Hepatocyte (in vitro differentiated cells): ENCODE measurements around the gene NUP85. TPM values are rescaled to one million over a fixed set of nuclear protein-coding genes. Genes with fewer than 3 reads are reported as not detected.
A peak's percentile ranks its signal among the peaks of the same experiment; 100 is the strongest.
"Not testable (repeated sequence)": the region's sequence is repeated elsewhere in the genome, so short reads cannot be mapped to it uniquely, and the experiment has no call there.

Experiments used
- DNase-seq: peaks from one replicate; pipeline ENCODE4 v3.0.0-alpha.2; 2016; ENCODE audit warnings: low spot score
- H2AFZ ChIP-seq: fragments of 200-600 bp; sonication (generic); 2 replicates; pipeline ENCODE4 v1.6.0; 2016; ENCODE audit warnings: antibody characterized with exemption, mild to moderate bottlenecking
- H3K27ac ChIP-seq: fragments of 200-600 bp; sonication (generic); 2 replicates; pipeline ENCODE4 v1.5.1; 2016; ENCODE audit warnings: mild to moderate bottlenecking
- H3K27me3 ChIP-seq: fragments of 200-600 bp; sonication (generic); 2 replicates; pipeline ENCODE4 v1.6.1; 2016
- H3K36me3 ChIP-seq: fragments of 200-600 bp; sonication (generic); replicated peaks from 2 replicates; pipeline ENCODE4 v1.5.1; 2016; ENCODE audit warnings: low read depth; ENCODE audit not compliant: insufficient read depth
- H3K4me1 ChIP-seq: fragments of 200-600 bp; sonication (generic); 2 replicates; pipeline ENCODE4 v1.5.1; 2016; ENCODE audit warnings: mild to moderate bottlenecking, moderate library complexity; ENCODE audit not compliant: insufficient read depth
- H3K4me2 ChIP-seq: fragments of 200-600 bp; sonication (generic); 2 replicates; pipeline ENCODE4 v1.6.0; 2016
- H3K4me3 ChIP-seq: fragments of 200-600 bp; sonication (generic); 2 replicates; pipeline ENCODE4 v1.5.1; 2016; ENCODE audit warnings: mild to moderate bottlenecking
- H3K79me2 ChIP-seq: fragments of 200-600 bp; sonication (generic); 2 replicates; pipeline ENCODE4 v1.6.0; 2017; ENCODE audit warnings: mild to moderate bottlenecking
- H3K9me2 ChIP-seq: fragments of 200-600 bp; sonication (generic); replicated peaks from 2 replicates; pipeline ENCODE4 v1.6.0; 2017; ENCODE audit warnings: mild to moderate bottlenecking; ENCODE audit not compliant: insufficient read depth
- H3K9me3 ChIP-seq: fragments of 200-600 bp; sonication (generic); 2 replicates; pipeline ENCODE4 v1.5.1; 2016; ENCODE audit warnings: low read depth, mild to moderate bottlenecking
- H4K20me1 ChIP-seq: fragments of 200-600 bp; sonication (generic); 2 replicates; pipeline ENCODE4 v1.6.0; 2016; ENCODE audit warnings: mild to moderate bottlenecking; ENCODE audit not compliant: insufficient read depth, poor library complexity, severe bottlenecking
- CTCF ChIP-seq: fragments of 200-600 bp; sonication (generic); IDR thresholded peaks from 2 replicates; pipeline ENCODE4 v1.5.1; 2016; ENCODE audit warnings: antibody characterized with exemption, mild to moderate bottlenecking; ENCODE audit not compliant: poor library complexity
- EZH2 ChIP-seq: fragments of 200-600 bp; sonication (generic); IDR thresholded peaks from 2 replicates; pipeline ENCODE4 v1.6.1; 2016; ENCODE audit warnings: antibody characterized with exemption, mild to moderate bottlenecking, borderline replicate concordance
- EZH2phosphoT487 ChIP-seq: fragments of 200-600 bp; sonication (generic); IDR thresholded peaks from one replicate; pipeline ENCODE4 v1.6.1; 2018; ENCODE audit warnings: antibody characterized with exemption, mild to moderate bottlenecking, low read depth, moderate library complexity; ENCODE audit not compliant: unreplicated experiment, severe bottlenecking
- WGBS: methylation state at CpG from one replicate; pipeline ENCODE4 v1.1.6; 2016; ENCODE audit warnings: low lambda C conversion rate; ENCODE audit errors: missing lambda C conversion rate; 5-methylcytosine and 5-hydroxymethylcytosine counted together
- polyA plus RNA-seq: library from polyadenylated mRNA; unstranded; fragments of >200 nt; fragmentation: Nextera tagmentation; extraction: Ambion mirVana; gene quantifications from 2 replicates; pipeline ENCODE4 v1.2.1, GENCODE V29; 2016
- total RNA-seq: library from RNA; depleted of rRNA; stranded (reverse); fragments of >200 nt; gene quantifications from 2 replicates; pipeline ENCODE4 v1.2.3, GENCODE V29; 2014

Gene NUP85
- total and polyA plus RNA-seq, 2 experiments from 2014 or later, result 28.6 to 45.5 TPM

GRCh38 chr17:75271955-75272847 is 66.7 kb downstream of the NUP85 start:
- Histone ChIP-seq H3K9me2 (no peaks in the 10 kb centered on the region), H3K9me3 (no peaks in the 10 kb centered on the region), H3K36me3 (no peaks in the 10 kb centered on the region), H4K20me1 (no peaks in the 10 kb centered on the region), H2AFZ (peak overlapping the region; percentile 100), H3K4me1 (peaks cover 7% of the 10 kb centered on the region), H3K27ac (no peak overlapping the region), H3K27me3 (no peaks in the 10 kb centered on the region), H3K4me3 (peak overlapping the region; percentile 88), H3K79me2 (no peaks in the 10 kb centered on the region), H3K4me2 (peak overlapping the region; percentile 100)
- WGBS, result 70% methylated on average over 24 of the region's 24 CpGs
- no peak for DNase-seq
- TF ChIP-seq EZH2phosphoT487, result no peak
- TF ChIP-seq EZH2, result no peak

- no peaks in the 10 kb centered on the region for H3K79me2 ChIP-seq
- no peak overlapping the region for H3K27ac ChIP-seq
- no peaks in the 10 kb centered on the region for H3K27me3 ChIP-seq
- DNase-seq, result no peak
- 92% methylated on average over 3 of the region's 3 CpGs for WGBS
- no peaks in the 10 kb centered on the region for H4K20me1 ChIP-seq
- TF ChIP-seq EZH2, result no peak
- no peak for TF ChIP-seq CTCF
- TF ChIP-seq EZH2phosphoT487, result no peak
- no peak overlapping the region for H3K4me3 ChIP-seq
- H2AFZ ChIP-seq, result no peak overlapping the region
- no peaks in the 10 kb centered on the region for H3K36me3 ChIP-seq
- no peaks in the 10 kb centered on the region for H3K9me3 ChIP-seq
- H3K4me1 ChIP-seq, result peaks cover 7% of the 10 kb centered on the region
- H3K4me2 ChIP-seq, result no peak overlapping the region
- no peaks in the 10 kb centered on the region for H3K9me2 ChIP-seq
Measured at GRCh38 chr17:75272848-75273184, 67.3 kb downstream of the NUP85 start.

GRCh38 chr17:75273977-75274708 is 68.7 kb downstream of the NUP85 start:
- Histone ChIP-seq H3K36me3 (no peaks in the 10 kb centered on the region), H3K9me3 (no peaks in the 10 kb centered on the region), H4K20me1 (no peaks in the 10 kb centered on the region), H3K79me2 (no peaks in the 10 kb centered on the region), H3K27ac (no peak overlapping the region), H3K9me2 (no peaks in the 10 kb centered on the region), H2AFZ (no peak overlapping the region), H3K4me1 (peaks cover 7% of the 10 kb centered on the region), H3K4me3 (no peak overlapping the region), H3K4me2 (no peak overlapping the region), H3K27me3 (no peaks in the 10 kb centered on the region)
- no peak for DNase-seq
- TF ChIP-seq EZH2phosphoT487 (no peak), CTCF (no peak), EZH2 (no peak)
- WGBS, result 84% methylated on average over 7 of the region's 7 CpGs

GRCh38 chr17:75277664-75278071 is 72.2 kb downstream of the NUP85 start:
- H3K9me3 ChIP-seq, result no peaks in the 10 kb centered on the region
- no peaks in the 10 kb centered on the region for H3K79me2 ChIP-seq
- no peaks in the 10 kb centered on the region for H3K9me2 ChIP-seq
- H2AFZ ChIP-seq, result no peak overlapping the region
- 88% methylated on average over 6 of the region's 6 CpGs for WGBS
- no peak overlapping the region for H3K4me3 ChIP-seq
- H3K27ac ChIP-seq, result no peak overlapping the region
- H3K36me3 ChIP-seq, result no peaks in the 10 kb centered on the region
- TF ChIP-seq CTCF, result no peak
- TF ChIP-seq EZH2phosphoT487, result no peak
- TF ChIP-seq EZH2, result no peak
- H3K27me3 ChIP-seq, result no peaks in the 10 kb centered on the region
- no peak for DNase-seq
- H3K4me2 ChIP-seq, result no peak overlapping the region
- no peaks in the 10 kb centered on the region for H3K4me1 ChIP-seq
- no peaks in the 10 kb centered on the region for H4K20me1 ChIP-seq

- H3K4me3 ChIP-seq, H4K20me1 ChIP-seq, DNase-seq, H3K9me2 ChIP-seq, H3K36me3 ChIP-seq, H3K9me3 ChIP-seq, H3K4me1 ChIP-seq, H3K79me2 ChIP-seq, H3K27me3 ChIP-seq, H2AFZ ChIP-seq, H3K27ac ChIP-seq, H3K4me2 ChIP-seq: not testable (repeated sequence)
- WGBS, result 96% methylated on average over 4 of the region's 4 CpGs
Measured at GRCh38 chr17:75280189-75280588, 74.7 kb downstream of the NUP85 start.
